Measurements from ENCODE around the gene MFF. TPM values are rescaled to one million over a fixed set of nuclear protein-coding genes. Genes with fewer than 3 reads are reported as not detected.

MFF gene
- total and polyA plus RNA-seq, 2 of the 8 experiments (the other 6 are each of a cell fraction or from before 2014, with no cell fraction given), result 36.2 to 86.8 TPM

GRCh38 chr2:227310756-227311110 lies 14.3 kb upstream of the MFF start:
- Histone ChIP-seq H3K4me1 (replicated peaks in 1 of 4; ENCODE audit: control insufficient read depth in 3 of 4, insufficient read depth in 4 of 4, low read length in 3 of 4) (no peaks in the 10 kb centered on the region), H3K18ac (ENCODE audit: extremely low read depth, low read length) (no peak overlapping the region; the same call in 1 of the 2 replicates), H2BK15ac (ENCODE audit: low read length) (no peak overlapping the region), H4K5ac (ENCODE audit: insufficient read length, low read depth, low read length) (no peak overlapping the region), H3K79me1 (ENCODE audit: low read depth, low read length) (no peaks in the 10 kb centered on the region), H3K36me3 (ENCODE audit: control insufficient read depth in 2 of 4, insufficient read depth in 4 of 4, low read length in 3 of 4) (no peaks in the 10 kb centered on the region), H3K9ac (replicated peaks in 1 of 4; ENCODE audit: extremely low read depth in 1 of 4, low read depth in 3 of 4, low read length in 3 of 4) (no peak overlapping the region), H3K23me2 (ENCODE audit: low read depth, low read length) (no peaks in the 10 kb centered on the region), H3K23ac (ENCODE audit: insufficient read length) (no peak overlapping the region), H3K27ac (ENCODE audit: low read depth, low read length) (no peak overlapping the region), H2AFZ (ENCODE audit: low read length) (no peak overlapping the region), H2BK20ac (ENCODE audit: low read length) (no peak overlapping the region), H3K27me3 (replicated peaks in 1 of 4; ENCODE audit: control insufficient read depth in 3 of 4, extremely low read depth in 1 of 4, insufficient read depth in 3 of 4, low read length in 3 of 4) (no peaks in the 10 kb centered on the region), H4K20me1 (replicated peaks in 1 of 2; ENCODE audit: control insufficient read depth in 1 of 2, insufficient read depth in 2 of 2, low read length in 2 of 2) (no peaks in the 10 kb centered on the region), H3K4ac (replicated peaks; ENCODE audit: insufficient read length, low read depth, low read length) (no peak overlapping the region), H2BK120ac (replicated peaks; ENCODE audit: low read depth, low read length) (no peak overlapping the region), H3K56ac (replicated peaks; ENCODE audit: insufficient read length, low read depth, low read length) (no peak overlapping the region), H2AK5ac (ENCODE audit: low read depth, low read length) (no peak overlapping the region), H3K4me3 (ENCODE audit: extremely low read depth in 1 of 4, insufficient read depth in 2 of 4, low read depth in 3 of 4, low read length in 4 of 4) (no peak overlapping the region), H3K14ac (ENCODE audit: insufficient read length) (no peak overlapping the region), H4K8ac (ENCODE audit: extremely low read depth, insufficient read depth, low read length) (no peak overlapping the region), H3K79me2 (ENCODE audit: control insufficient read depth in 1 of 2, insufficient read depth in 2 of 2, low read length in 2 of 2) (no peaks in the 10 kb centered on the region), H2BK12ac (ENCODE audit: low read depth, low read length) (no peak overlapping the region), H3K9me3 (ENCODE audit: insufficient read depth in 2 of 2, low read depth in 1 of 2, low read length in 1 of 2) (no peaks in the 10 kb centered on the region), H2BK5ac (ENCODE audit: low read depth, low read length) (no peak overlapping the region), H3K4me2 (ENCODE audit: insufficient read depth in 1 of 2, low read depth in 2 of 2, low read length in 2 of 2) (no peak overlapping the region), H4K91ac (replicated peaks; ENCODE audit: insufficient read length, low read length) (no peak overlapping the region)
- FAIRE-seq, result no peak
- no peak for DNase-seq (ENCODE audit: low read depth in 1 of 2, low spot score in 2 of 2)
- no peak for TF ChIP-seq SRF (IDR thresholded peaks at IDR 0.05; ENCODE audit: low read depth, low read length)
- no peak for TF ChIP-seq KDM4A (IDR thresholded peaks at IDR 0.05; ENCODE audit: low read depth, low read length, severe bottlenecking)
- no peak for TF ChIP-seq PHF8 (conservative IDR thresholded peaks at IDR 0.05; ENCODE audit: low read depth, low read length)
- no peak for TF ChIP-seq TAF7 (optimal IDR thresholded peaks at IDR 0.05; ENCODE audit: borderline replicate concordance, low read depth, low read length)
- no peak for TF ChIP-seq TBP (IDR thresholded peaks at IDR 0.05; ENCODE audit: low read depth, low read length)
- no peak for TF ChIP-seq ATF2 (IDR thresholded peaks at IDR 0.05; ENCODE audit: low read length)
- no peak for TF ChIP-seq RAD21 (IDR thresholded peaks at IDR 0.05 in 1 of 2, conservative IDR thresholded peaks at IDR 0.05 in 1 of 2; ENCODE audit: low read depth in 2 of 2, low read length in 2 of 2)
- ChIA-PET CTCF (ENCODE audit: partially characterized antibody) (interaction anchor here (1.9 kb wide), 1 partner anchor 72 kb away, joined by 5 read pairs; no protein-coding TSS in a partner anchor), POLR2A (ENCODE audit: partially characterized antibody) (interaction anchor here (2.5 kb wide), 1 partner anchor 15 kb away, joined by 7 read pairs; the partner anchor contains the start of gene MFF)
- 88% methylated on average over 4 of the region's 4 CpGs; no CpG with 5 or more reads in 1 of the 2 experiments for WGBS, 2 experiments (ENCODE audit: extremely low coverage in 1 of 2, insufficient coverage in 1 of 2, insufficient read length in 1 of 2, insufficient replicate concordance in 2 of 2, low coverage in 1 of 2, low lambda C conversion rate in 2 of 2, missing lambda C conversion rate in 1 of 2)

All from H1 (cell line).